ENCODE measurements around the gene SLC7A6. TPM values are rescaled to one million over a fixed set of nuclear protein-coding genes. Genes with fewer than 3 reads are reported as not detected.

SLC7A6 gene
- total RNA-seq, 1 experiment from 2014 or later: 22.2 TPM

- in situ Hi-C loops (cut with HindIII; ENCODE audit: low pct_unique_long_range_greater_than_20kb, low sequenced_read_pairs): no loop called here
- no peak for DNase-seq (ENCODE audit: low read depth, low spot score)
Observed at GRCh38 chr16:68272507-68273209, 8.3 kb downstream of the SLC7A6 start.

- in situ Hi-C loops (cut with HindIII; ENCODE audit: low pct_unique_long_range_greater_than_20kb, low sequenced_read_pairs): no loop called here
- DNase-seq (ENCODE audit: low read depth, low spot score): no peak
Observed at GRCh38 chr16:68273459-68273858, 9.1 kb downstream of the SLC7A6 start.

- DNase-seq (ENCODE audit: low read depth, low spot score): no peak
- in situ Hi-C loops (cut with HindIII; ENCODE audit: low pct_unique_long_range_greater_than_20kb, low sequenced_read_pairs): no loop called here
Observed at GRCh38 chr16:68273896-68274295, 9.6 kb downstream of the SLC7A6 start.

- no peak for DNase-seq (ENCODE audit: low read depth, low spot score)
- in situ Hi-C loops (cut with HindIII; ENCODE audit: low pct_unique_long_range_greater_than_20kb, low sequenced_read_pairs): no loop called here
Observed at GRCh38 chr16:68274441-68274840, 10.1 kb downstream of the SLC7A6 start.

GRCh38 chr16:68275611-68276191 is 11.4 kb downstream of the SLC7A6 start:
- in situ Hi-C loops (cut with HindIII; ENCODE audit: low pct_unique_long_range_greater_than_20kb, low sequenced_read_pairs): no loop called here
- no peak for DNase-seq (ENCODE audit: low read depth, low spot score)

GRCh38 chr16:68276223-68276622 is 11.9 kb downstream of the SLC7A6 start:
- no peak for DNase-seq (ENCODE audit: low read depth, low spot score)
- in situ Hi-C loops (cut with HindIII; ENCODE audit: low pct_unique_long_range_greater_than_20kb, low sequenced_read_pairs): no loop called here

- in situ Hi-C loops (cut with HindIII; ENCODE audit: low pct_unique_long_range_greater_than_20kb, low sequenced_read_pairs): no loop called here
- DNase-seq (ENCODE audit: low read depth, low spot score): no peak
Observed at GRCh38 chr16:68279726-68280558, 15.6 kb downstream of the SLC7A6 start.

GRCh38 chr16:68281368-68282063 is 17.2 kb downstream of the SLC7A6 start:
- no peak for DNase-seq (ENCODE audit: low read depth, low spot score)
- in situ Hi-C loops (cut with HindIII; ENCODE audit: low pct_unique_long_range_greater_than_20kb, low sequenced_read_pairs): no loop called here

GRCh38 chr16:68282064-68282452 is 17.7 kb downstream of the SLC7A6 start:
- no peak for DNase-seq (ENCODE audit: low read depth, low spot score)
- in situ Hi-C loops (cut with HindIII; ENCODE audit: low pct_unique_long_range_greater_than_20kb, low sequenced_read_pairs): no loop called here

- in situ Hi-C loops (cut with HindIII; ENCODE audit: low pct_unique_long_range_greater_than_20kb, low sequenced_read_pairs): no loop called here
- DNase-seq (ENCODE audit: low read depth, low spot score): no peak
Observed at GRCh38 chr16:68283346-68283745, 19.0 kb downstream of the SLC7A6 start.

- DNase-seq (ENCODE audit: low read depth, low spot score): no peak
- in situ Hi-C loops (cut with HindIII; ENCODE audit: low pct_unique_long_range_greater_than_20kb, low sequenced_read_pairs): no loop called here
Observed at GRCh38 chr16:68283801-68284598, 19.7 kb downstream of the SLC7A6 start.

- no peak for DNase-seq (ENCODE audit: low read depth, low spot score)
- in situ Hi-C loops (cut with HindIII; ENCODE audit: low pct_unique_long_range_greater_than_20kb, low sequenced_read_pairs): no loop called here
Observed at GRCh38 chr16:68284847-68285246, 20.5 kb downstream of the SLC7A6 start.

GRCh38 chr16:68285683-68286082 is 21.4 kb downstream of the SLC7A6 start:
- in situ Hi-C loops (cut with HindIII; ENCODE audit: low pct_unique_long_range_greater_than_20kb, low sequenced_read_pairs): no loop called here
- DNase-seq (ENCODE audit: low read depth, low spot score): no peak

GRCh38 chr16:68286153-68287074 is 22.1 kb downstream of the SLC7A6 start:
- no peak for DNase-seq (ENCODE audit: low read depth, low spot score)
- in situ Hi-C loops (cut with HindIII; ENCODE audit: low pct_unique_long_range_greater_than_20kb, low sequenced_read_pairs): no loop called here

- in situ Hi-C loops (cut with HindIII; ENCODE audit: low pct_unique_long_range_greater_than_20kb, low sequenced_read_pairs): no loop called here
- no peak for DNase-seq (ENCODE audit: low read depth, low spot score)
Observed at GRCh38 chr16:68287276-68288251, 23.2 kb downstream of the SLC7A6 start.

Data from SK-MEL-5 (cell line).